HCT116 (cell line): ENCODE measurements around the gene ACYP2. TPM values are rescaled to one million over a fixed set of nuclear protein-coding genes. Genes with fewer than 3 reads are reported as not detected.

Experiments
- ATAC-seq: fragments of 200-7000 bp; cut with Tn5 transposase; 2 replicates; pipeline ENCODE4 v1.9.1; 2020; ENCODE audit warnings: mild to moderate bottlenecking, moderate library complexity
- BruUV-seq: library from RNA; stranded (reverse); fragments of 400-500 nt; replicated peaks from 2 replicates; lab custom pipeline; 2021; lab: Mats Ljungman, UMichigan
- CTCF ChIA-PET: fragments of 300-600 bp; sonication (Branson Sonifier 250); formaldehyde crosslinking; loops from one replicate; lab custom pipeline; 2021; ENCODE audit warnings: antibody characterized with exemption; lab: Charles Lee
- POLR2A ChIA-PET: fragments of 300-600, 350-600 bp; sonication (Branson Sonifier 250); formaldehyde crosslinking; loops from one replicate; lab custom pipeline; 2021; ENCODE audit warnings: antibody characterized with exemption; lab: Charles Lee
- RAD21 ChIA-PET, 2 experiments: fragments of 300-600 bp; sonication (Branson Sonifier 250); formaldehyde crosslinking; loops; one replicate each; lab custom pipeline; 2023; ENCODE audit warnings: low total read pairs in 2 of 2; ENCODE audit not compliant: uncharacterized antibody in 2 of 2, unreplicated experiment in 2 of 2, low non-redundant PET in 1 of 2; lab: Charles Lee
- DNase-seq: peaks from one replicate; pipeline ENCODE4 v3.0.0-alpha.2; 2010; ENCODE audit warnings: low read depth, low spot score
- H2AFZ ChIP-seq: fragments of 200-600 bp; shearing (Covaris generic), sonication (generic); 2 replicates; pipeline ENCODE4 v1.6.1; 2017; ENCODE audit warnings: low read depth, mixed run types, mixed read lengths, antibody characterized with exemption, low read length; ENCODE audit not compliant: poor library complexity, severe bottlenecking
- H3K27ac ChIP-seq: 2 replicates; pipeline ENCODE4 v1.5.1; 2012; ENCODE audit warnings: low read depth, low read length
- H3K27me3 ChIP-seq: fragments of 200-600 bp; sonication (generic); 2 replicates; pipeline ENCODE4 v1.6.1; 2016; ENCODE audit warnings: mixed run types, low read length, mixed read lengths; ENCODE audit not compliant: insufficient read depth
- H3K36me3 ChIP-seq, 2 experiments: fragments of 200-500 bp in 1 of 2; fragments of 200-600 bp in 1 of 2; sonication (Bioruptor generic) in 1 of 2; sonication (generic) in 1 of 2; 2 replicates each; pipeline versions ENCODE4 v1.5.1 to v1.6.1; 2014 to 2016; ENCODE audit warnings: low read length in 2 of 2, inconsistent platforms in 1 of 2, mixed read lengths in 1 of 2, mixed run types in 1 of 2; ENCODE audit not compliant: insufficient read depth in 2 of 2, control insufficient read depth in 1 of 2
- H3K4me1 ChIP-seq, 2 experiments: fragments of 200-600 bp in 1 of 2; sonication (generic) in 1 of 2; 2 replicates each; pipeline versions ENCODE4 v1.5.1 to v1.6.1; 2012 to 2017; ENCODE audit warnings: low read length in 2 of 2, inconsistent platforms in 1 of 2, mild to moderate bottlenecking in 1 of 2, mixed read lengths in 1 of 2, mixed run types in 1 of 2, moderate library complexity in 1 of 2; ENCODE audit not compliant: insufficient read depth in 2 of 2, control insufficient read depth in 1 of 2
- H3K4me2 ChIP-seq: fragments of 200-600 bp; sonication (generic); 2 replicates; pipeline ENCODE4 v1.6.1; 2017; ENCODE audit warnings: mixed run types, low read length, mixed read lengths
- H3K4me3 ChIP-seq, 2 experiments: fragments of 200-600 bp in 1 of 2; sonication (generic) in 1 of 2; replicated peaks in 1 of 2; 2 replicates each; pipeline ENCODE4 v1.5.1; 2011 to 2016; ENCODE audit warnings: low read length in 2 of 2, control low read depth in 1 of 2, low read depth in 1 of 2, mild to moderate bottlenecking in 1 of 2, mixed read lengths in 1 of 2, mixed run types in 1 of 2
- H3K79me2 ChIP-seq: fragments of 200-600 bp; sonication (generic); 2 replicates; pipeline ENCODE4 v1.6.1; 2017; ENCODE audit warnings: mild to moderate bottlenecking, mixed run types, low read length, moderate library complexity, mixed read lengths; ENCODE audit not compliant: insufficient read depth
- H3K9ac ChIP-seq: fragments of 200-600 bp; sonication (generic); 2 replicates; pipeline ENCODE4 v1.6.1; 2016; ENCODE audit warnings: low read length, mixed read lengths
- H3K9me2 ChIP-seq: fragments of 200-600 bp; sonication (generic), shearing (Covaris generic); 2 replicates; pipeline ENCODE4 v1.6.1; 2017; ENCODE audit warnings: mixed run types, mild to moderate bottlenecking, moderate library complexity; ENCODE audit not compliant: insufficient read depth
- H3K9me3 ChIP-seq, 2 experiments: fragments of 200-500 bp in 1 of 2; fragments of 200-600 bp in 1 of 2; sonication (Bioruptor generic) in 1 of 2; sonication (generic) in 1 of 2; 2 replicates each; pipeline ENCODE4 v1.6.1; 2014 to 2017; ENCODE audit warnings: low read length in 2 of 2, mixed read lengths in 2 of 2, inconsistent platforms in 1 of 2, low read depth in 1 of 2, mild to moderate bottlenecking in 1 of 2, mixed run types in 1 of 2, moderate library complexity in 1 of 2; ENCODE audit not compliant: control insufficient read depth in 1 of 2, insufficient read depth in 1 of 2
- H4K20me1 ChIP-seq: fragments of 200-600 bp; sonication (generic), shearing (Covaris generic); 2 replicates; pipeline ENCODE4 v1.6.1; 2017; ENCODE audit warnings: mixed run types, mild to moderate bottlenecking, moderate library complexity; ENCODE audit not compliant: insufficient read depth
- ATF3 ChIP-seq: IDR thresholded peaks from 2 replicates; pipeline ENCODE4 v1.6.1; 2012
- CBX3 ChIP-seq: IDR thresholded peaks from 2 replicates; pipeline ENCODE4 v1.6.1; 2012; ENCODE audit warnings: low read depth
- CEBPB ChIP-seq: IDR thresholded peaks from 2 replicates; pipeline ENCODE4 v1.6.1; 2012; ENCODE audit warnings: low read depth
- EZH2 ChIP-seq: fragments of 200-600 bp; sonication (generic); IDR thresholded peaks from 2 replicates; pipeline ENCODE4 v1.6.1; 2017; ENCODE audit warnings: antibody characterized with exemption, mixed run types
- FOSL1 ChIP-seq: IDR thresholded peaks from 2 replicates; pipeline ENCODE4 v1.6.1; 2012; ENCODE audit warnings: low read depth
- POLR2AphosphoS5 ChIP-seq: IDR thresholded peaks from 2 replicates; pipeline ENCODE4 v1.6.1; 2011; ENCODE audit warnings: mild to moderate bottlenecking, low read depth, low read length, moderate library complexity
- TCF7L2 ChIP-seq: IDR thresholded peaks from 2 replicates; pipeline ENCODE4 v1.7.0; 2011; ENCODE audit warnings: borderline replicate concordance, inconsistent platforms; ENCODE audit not compliant: insufficient read depth, insufficient read length; ENCODE audit errors: extremely low read depth
- ZBTB33 ChIP-seq: IDR thresholded peaks from 2 replicates; pipeline ENCODE4 v1.6.1; 2011; ENCODE audit warnings: mild to moderate bottlenecking, low read length, moderate library complexity; ENCODE audit not compliant: insufficient replicate concordance; ENCODE audit errors: extremely low read depth
- intact Hi-C: fragments of 100-400 bp; cut with micrococcal nuclease; formaldehyde crosslinking; loops from 2 replicates; pipeline ENCODE4 v1.10.0; 2022
- total RNA-seq: library from RNA; stranded (reverse); gene quantifications from one replicate; pipeline ENCODE4 v1.2.1, GENCODE V29; 2021; ENCODE audit not compliant: unreplicated experiment

Gene ACYP2
- total RNA-seq, 1 experiment from 2014 or later: 9.4 TPM

- TF ChIP-seq TCF7L2 (no peak), ATF3 (no peak), ZBTB33 (no peak), EZH2 (no peak)
Measured at GRCh38 chr2:54332386-54332785, 217.0 kb downstream of the ACYP2 start (continued).

GRCh38 chr2:54336136-54336976 is 220.9 kb downstream of the ACYP2 start:
- H3K9ac ChIP-seq: no peak overlapping the region
- H3K4me3 ChIP-seq: no peak overlapping the region
- ChIA-PET RAD21 (no interaction called here), CTCF (interaction anchor here (0.6 kb wide), 1 partner anchor 287 kb away, joined by 3 read pairs; no protein-coding TSS in a partner anchor), POLR2A (no interaction called here)
- no peak for ATAC-seq
- no TSS peak for BruUV-seq
- H2AFZ ChIP-seq: no peak overlapping the region
- no peaks in the 10 kb centered on the region for H3K27me3 ChIP-seq
- H3K36me3 ChIP-seq: no peaks in the 10 kb centered on the region
- H3K9me2 ChIP-seq: no peaks in the 10 kb centered on the region
- H4K20me1 ChIP-seq: no peaks in the 10 kb centered on the region
- H3K27ac ChIP-seq: no peak overlapping the region
- TF ChIP-seq CBX3: no peak
- no peak for TF ChIP-seq POLR2AphosphoS5
- TF ChIP-seq CEBPB: no peak
- no peak for TF ChIP-seq FOSL1
- H3K9me3 ChIP-seq: no peaks in the 10 kb centered on the region
- no peaks in the 10 kb centered on the region for H3K79me2 ChIP-seq
- DNase-seq: no peak
- peaks cover 0 to 1% of the 10 kb centered on the region in 2 experiments; a peak in 1 of 4 replicates for H3K4me1 ChIP-seq
- intact Hi-C loops: no loop called here
- no peak overlapping the region for H3K4me2 ChIP-seq
